HepG2 (cell line): Measurements from ENCODE around the gene C1QTNF12. TPM values are rescaled to one million over a fixed set of nuclear protein-coding genes. Genes with fewer than 3 reads are reported as not detected.

Experiments
- AGO1 ChIP-seq: fragments of 200-400 bp; formaldehyde crosslinking; IDR thresholded peaks from 2 replicates; pipeline ENCODE4 v1.6.1; 2017; ENCODE audit warnings: mild to moderate bottlenecking, low read depth, low read length, moderate library complexity; ENCODE audit not compliant: poor library complexity, severe bottlenecking
- AHDC1 ChIP-seq: sonication (generic); formaldehyde crosslinking; IDR thresholded peaks from 2 replicates; pipeline ENCODE4 v1.5.1; 2020; ENCODE audit warnings: mild to moderate bottlenecking, missing genetic modification reagents, borderline replicate concordance
- CEBPB ChIP-seq: IDR thresholded peaks from 2 replicates; pipeline ENCODE4 v1.6.1; 2011; ENCODE audit warnings: low read depth, low read length, improper control_type of control experiment, borderline replicate concordance
- EP300 ChIP-seq, 3 experiments: sonication (generic) in 1 of 3; formaldehyde crosslinking in 1 of 3; IDR thresholded peaks; 2 replicates each; pipeline versions ENCODE4 v1.5.1 to v1.6.1; 2011 to 2020; ENCODE audit warnings: low read depth in 2 of 3, low read length in 2 of 3, borderline replicate concordance in 1 of 3, improper control_type of control experiment in 1 of 3, mild to moderate bottlenecking in 1 of 3, missing genetic modification reagents in 1 of 3, moderate library complexity in 1 of 3
- GATA4 ChIP-seq: sonication (generic); IDR thresholded peaks from 2 replicates; pipeline ENCODE4 v1.6.1; 2016; ENCODE audit warnings: antibody characterized with exemption, low read depth, borderline replicate concordance
- GATAD2A ChIP-seq: IDR thresholded peaks from 2 replicates; pipeline ENCODE4 v1.6.1; 2016
- GFI1 ChIP-seq: sonication (generic); formaldehyde crosslinking; IDR thresholded peaks from 2 replicates; pipeline ENCODE4 v1.5.0; 2020; ENCODE audit warnings: missing genetic modification reagents, mild to moderate bottlenecking, borderline replicate concordance
- GLI4 ChIP-seq: sonication (generic); formaldehyde crosslinking; IDR thresholded peaks from 2 replicates; pipeline ENCODE4 v1.5.1; 2020; ENCODE audit warnings: missing genetic modification reagents, mild to moderate bottlenecking, moderate library complexity, borderline replicate concordance
- HNF4A ChIP-seq: sonication (generic); formaldehyde crosslinking; IDR thresholded peaks from 2 replicates; pipeline ENCODE4 v1.4.0; 2020; ENCODE audit warnings: missing genetic modification reagents
- HNRNPLL ChIP-seq: fragments of 200-400 bp; formaldehyde crosslinking; IDR thresholded peaks from 2 replicates; pipeline ENCODE4 v1.6.1; 2017; ENCODE audit warnings: mild to moderate bottlenecking, low read depth, low read length; ENCODE audit not compliant: poor library complexity, severe bottlenecking
- POGZ ChIP-seq: sonication (generic); formaldehyde crosslinking; IDR thresholded peaks from 2 replicates; pipeline ENCODE4 v1.4.0; 2020; ENCODE audit warnings: mild to moderate bottlenecking, missing genetic modification reagents
- SAFB2 ChIP-seq: sonication (generic); formaldehyde crosslinking; IDR thresholded peaks from 2 replicates; pipeline ENCODE4 v1.5.1; 2020; ENCODE audit warnings: missing genetic modification reagents, low read depth, mild to moderate bottlenecking, borderline replicate concordance
- SAP130 ChIP-seq: IDR thresholded peaks from 2 replicates; pipeline ENCODE4 v1.6.1; 2016; ENCODE audit warnings: low read depth
- SOX13 ChIP-seq, 3 experiments: fragments of 450-650 bp in 1 of 3; sonication (generic) in 1 of 3; formaldehyde crosslinking in 1 of 3; IDR thresholded peaks in 2 of 3; conservative IDR thresholded peaks in 1 of 3; 2 replicates each; pipeline versions ENCODE4 v1.5.0 to v1.6.1; 2016 to 2020; ENCODE audit warnings: antibody characterized with exemption in 1 of 3, mild to moderate bottlenecking in 1 of 3, missing compliant biosample characterization in 1 of 3, missing genetic modification reagents in 1 of 3, moderate library complexity in 1 of 3
- TFE3 ChIP-seq: IDR thresholded peaks from 2 replicates; pipeline ENCODE4 v1.6.1; 2016
- ZC3H13 ChIP-seq: sonication (generic); formaldehyde crosslinking; IDR thresholded peaks from 2 replicates; pipeline ENCODE4 v1.8.1; 2023; ENCODE audit warnings: mild to moderate bottlenecking, missing genetic modification reagents, moderate library complexity
- ZNF234 ChIP-seq: sonication (generic); formaldehyde crosslinking; conservative IDR thresholded peaks from 2 replicates; pipeline ENCODE4 v1.5.1; 2020; ENCODE audit warnings: mild to moderate bottlenecking, missing genetic modification reagents
- ZNF451 ChIP-seq: sonication (generic); formaldehyde crosslinking; IDR thresholded peaks from 2 replicates; pipeline ENCODE4 v1.5.0; 2020; ENCODE audit warnings: mild to moderate bottlenecking, missing genetic modification reagents
- ZNF598 ChIP-seq: sonication (generic); formaldehyde crosslinking; IDR thresholded peaks from 2 replicates; pipeline ENCODE4 v1.5.1; 2020; ENCODE audit warnings: mild to moderate bottlenecking, missing genetic modification reagents, borderline replicate concordance
- polyA plus RNA-seq, 8 experiments: library from polyadenylated mRNA; depleted of rRNA in 3 of 8; stranded (reverse) in 7 of 8; unstranded in 1 of 8; fragments of >200 nt; fragmentation: Illumina TruSeq in 4 of 8; extraction: Trizol in 4 of 8; gene quantifications; 2 replicates each; pipeline versions ENCODE4 v1.2.1 to v1.2.3, GENCODE V29; 2011 to 2016; ENCODE audit warnings: low read depth in 4 of 8, missing spikeins in 1 of 8, mixed read lengths in 1 of 8; ENCODE audit not compliant: insufficient read depth in 1 of 8
- total RNA-seq, 5 experiments: library from RNA; depleted of rRNA; stranded (reverse); fragments of >200 nt; fragmentation: Illumina TruSeq; extraction: Trizol; gene quantifications; 2 replicates each; pipeline ENCODE4 v1.2.3, GENCODE V29; 2016; ENCODE audit warnings: low read depth in 1 of 5

Gene C1QTNF12
- total and polyA plus RNA-seq, 2 of the 13 experiments (the other 11 are each of a cell fraction or from before 2014, with no cell fraction given) = 0.18 to 0.64 TPM

GRCh38 chr1:1237874-1238701 is 8.4 kb downstream of the C1QTNF12 start (continued):
- TF ChIP-seq GLI4 (CRISPR knock-in tag) = 0 out of 2 replicates have a peak, but pooled peaks have one; percentile 22
- TF ChIP-seq SOX13 (IDR thresholded peaks at IDR 0.05) = no peak
- TF ChIP-seq SOX13 (CRISPR knock-in tag; conservative IDR thresholded peaks at IDR 0.05 in 1 of 2, IDR thresholded peaks at IDR 0.05 in 1 of 2) = peak in 1 of 2 experiments; percentile 86; a peak in 2 of 4 replicates
- TF ChIP-seq HNRNPLL = peak; percentile 57
- TF ChIP-seq CEBPB = peak; percentile 84
- TF ChIP-seq ZC3H13 (CRISPR knock-in tag) = peak; percentile 86; the same call in 1 of the 2 replicates
- TF ChIP-seq POGZ = no peak
- TF ChIP-seq AHDC1 = peak; percentile 63; the same call in 1 of the 2 replicates
- TF ChIP-seq SAP130 = peak; percentile 91
- no peak for TF ChIP-seq ZNF451
- no peak for TF ChIP-seq ZNF598 (CRISPR knock-in tag)
- TF ChIP-seq HNF4A = peak; percentile 28; the same call in 1 of the 2 replicates
- TF ChIP-seq GATA4 = 0 out of 2 replicates have a peak, but pooled peaks have one; percentile 19
- TF ChIP-seq AGO1 = peak; percentile 47
- TF ChIP-seq SAFB2 (CRISPR knock-in tag) = peak; percentile 91
- TF ChIP-seq GATAD2A = peak; percentile 89
- TF ChIP-seq EP300 (IDR thresholded peaks at IDR 0.05; ENCODE audit: low read depth in 2 of 2, low read length in 2 of 2) = peak in 1 of 2 experiments; percentile 38; a peak in 1 of 4 replicates
- TF ChIP-seq EP300 (CRISPR knock-in tag; IDR thresholded peaks at IDR 0.05; ENCODE audit: borderline replicate concordance) = peak; percentile 65
- TF ChIP-seq GFI1 = peak; percentile 58; the same call in 1 of the 2 replicates
- peak; percentile 69 for TF ChIP-seq TFE3 (CRISPR knock-in tag)
- TF ChIP-seq ZNF234 (CRISPR knock-in tag) = no peak
